HepG2 (cell line): ENCODE measurements around the gene BRAT1. TPM values are rescaled to one million over a fixed set of nuclear protein-coding genes. Genes with fewer than 3 reads are reported as not detected.

Experiments used
- ATAC-seq: fragments of 200-7000 bp; cut with Tn5 transposase; 3 replicates; pipeline ENCODE4 v1.9.1; 2020; ENCODE audit warnings: mild to moderate bottlenecking, moderate library complexity
- BruUV-seq: library from RNA; stranded (reverse); fragments of 400-500 nt; replicated peaks from 2 replicates; lab custom pipeline; 2021; lab: Mats Ljungman, UMichigan
- CTCF ChIA-PET: fragments of 300-600 bp; formaldehyde crosslinking; extraction: SDS; loops from one replicate; lab custom pipeline; 2021; ENCODE audit warnings: low total read pairs, inconsistent platforms, low intra/inter-chr PET ratio; lab: Yijun Ruan, JAX
- POLR2A ChIA-PET: fragments of 350-600 bp; sonication (Branson Sonifier 250); formaldehyde crosslinking; loops from one replicate; lab custom pipeline; 2020; ENCODE audit warnings: antibody characterized with exemption, inconsistent platforms; lab: Yijun Ruan, JAX
- DNase-seq: peaks from one replicate; pipeline ENCODE4 v3.0.0-alpha.2; 2015; ENCODE audit warnings: low spot score
- FAIRE-seq: peaks from 3 replicates; lab custom pipeline; 2011; peaks lifted over from hg19 to GRCh38; lab: Jason Lieb, UNC
- H2AFZ ChIP-seq: one replicate; pipeline ENCODE4 v1.6.1; 2011; ENCODE audit warnings: low read length, inconsistent platforms
- H3K27ac ChIP-seq: fragments of 300-600 bp; 3 replicates; pipeline ENCODE4 v1.8.0; 2011; ENCODE audit warnings: mixed run types, mild to moderate bottlenecking, mixed read lengths, low read length, inconsistent platforms; ENCODE audit not compliant: insufficient read depth; ENCODE audit errors: extremely low read length
- H3K27me3 ChIP-seq, 2 experiments: fragments of 200-600 bp in 1 of 2; 2 replicates in 1 of 2; 3 replicates in 1 of 2; pipeline versions ENCODE4 v1.6.0 to v1.8.0; 2011; ENCODE audit warnings: low read length in 2 of 2, mild to moderate bottlenecking in 2 of 2, moderate library complexity in 2 of 2, inconsistent platforms in 1 of 2; ENCODE audit not compliant: insufficient read depth in 2 of 2, control insufficient read depth in 1 of 2
- H3K36me3 ChIP-seq, 2 experiments: fragments of 200-600 bp in 1 of 2; replicated peaks in 1 of 2; 2 replicates in 1 of 2; 3 replicates in 1 of 2; pipeline versions ENCODE4 v1.5.1 to v1.8.0; 2011; ENCODE audit warnings: low read length in 2 of 2, inconsistent platforms in 1 of 2; ENCODE audit not compliant: insufficient read depth in 2 of 2, control insufficient read depth in 1 of 2
- H3K4me1 ChIP-seq: 2 replicates; pipeline ENCODE4 v1.5.1; 2012; ENCODE audit warnings: low read length, inconsistent platforms; ENCODE audit not compliant: insufficient read depth
- H3K4me2 ChIP-seq: 2 replicates; pipeline ENCODE4 v1.6.0; 2011; ENCODE audit warnings: low read depth, low read length, inconsistent platforms
- H3K4me3 ChIP-seq, 3 experiments: fragments of 200-600 bp in 1 of 3; sonication (generic), shearing (Covaris generic) in 1 of 3; replicated peaks in 1 of 3; 2 replicates each; pipeline ENCODE4 v1.5.1; 2011 to 2016; ENCODE audit warnings: low read length in 3 of 3, inconsistent platforms in 2 of 3, low read depth in 2 of 3, mild to moderate bottlenecking in 2 of 3, control low read depth in 1 of 3, mixed read lengths in 1 of 3; ENCODE audit not compliant: insufficient read depth in 1 of 3
- H3K79me2 ChIP-seq: one replicate; pipeline ENCODE4 v1.6.1; 2011; ENCODE audit warnings: low read length, inconsistent platforms; ENCODE audit not compliant: insufficient read depth
- H3K9ac ChIP-seq: 2 replicates; pipeline ENCODE4 v1.6.0; 2011; ENCODE audit warnings: mild to moderate bottlenecking, low read depth, low read length, inconsistent platforms; ENCODE audit not compliant: insufficient read depth
- H3K9me3 ChIP-seq: 2 replicates; pipeline ENCODE4 v1.5.1; 2012; ENCODE audit warnings: mild to moderate bottlenecking, low read length
- H4K20me1 ChIP-seq: 2 replicates; pipeline ENCODE4 v1.6.0; 2011; ENCODE audit warnings: inconsistent platforms, mild to moderate bottlenecking, low read length, moderate library complexity; ENCODE audit not compliant: insufficient read depth
- AGO2 ChIP-seq: fragments of 200-400 bp; formaldehyde crosslinking; optimal IDR thresholded peaks from 2 replicates; pipeline ENCODE3; 2017; ENCODE audit warnings: mild to moderate bottlenecking, low read depth, low read length, moderate library complexity
- ARNTL ChIP-seq: sonication (generic); formaldehyde crosslinking; IDR thresholded peaks from 2 replicates; pipeline ENCODE4 v1.4.0; 2020; ENCODE audit warnings: mild to moderate bottlenecking, missing genetic modification reagents
- KLF6 ChIP-seq: IDR thresholded peaks from 2 replicates; pipeline ENCODE4 v1.8.0; 2016; ENCODE audit warnings: missing biosample characterization, missing genetic modification reagents
- KMT2B ChIP-seq: IDR thresholded peaks from 2 replicates; pipeline ENCODE4 v1.6.1; 2016; ENCODE audit warnings: missing genetic modification reagents, missing compliant biosample characterization
- NAIF1 ChIP-seq: sonication (generic); formaldehyde crosslinking; IDR thresholded peaks from 2 replicates; pipeline ENCODE4 v1.5.0; 2020; ENCODE audit warnings: mild to moderate bottlenecking, missing genetic modification reagents, borderline replicate concordance
- NCOA1 ChIP-seq: sonication (generic); formaldehyde crosslinking; IDR thresholded peaks from 2 replicates; pipeline ENCODE4 v1.9.0; 2021; ENCODE audit warnings: missing genetic modification reagents
- NR2F2 ChIP-seq: IDR thresholded peaks from 2 replicates; pipeline ENCODE4 v1.6.1; 2012; ENCODE audit warnings: low read depth, inconsistent platforms, borderline replicate concordance
- ZBTB7A ChIP-seq: sonication (generic); formaldehyde crosslinking; IDR thresholded peaks from 2 replicates; pipeline ENCODE4 v1.8.0; 2022; ENCODE audit warnings: mild to moderate bottlenecking, missing genetic modification reagents
- ZEB1 ChIP-seq: IDR thresholded peaks from 2 replicates; pipeline ENCODE4 v1.6.1; 2012; ENCODE audit warnings: mild to moderate bottlenecking, low read depth, inconsistent platforms; ENCODE audit not compliant: insufficient replicate concordance
- ZNF10 ChIP-seq: sonication (generic); formaldehyde crosslinking; IDR thresholded peaks from 2 replicates; pipeline ENCODE4 v1.4.0; 2020; ENCODE audit warnings: mild to moderate bottlenecking, low read depth, missing genetic modification reagents, borderline replicate concordance
- ZNF737 ChIP-seq: sonication (generic); formaldehyde crosslinking; IDR thresholded peaks from 2 replicates; pipeline ENCODE4 v1.5.0; 2020; ENCODE audit warnings: missing genetic modification reagents, mild to moderate bottlenecking, borderline replicate concordance
- WGBS: methylation state at CpG from one replicate; pipeline ENCODE4 v1.1.6; 2017; ENCODE audit warnings: low lambda C conversion rate; 5-methylcytosine and 5-hydroxymethylcytosine counted together
- in situ Hi-C: cut with HindIII; loops from 2 replicates; pipeline ENCODE4 v1.10.0; 2017; ENCODE audit warnings: low pct_unique_long_range_greater_than_20kb; ENCODE audit not compliant: extremely low pct_ligation_motif_present
- intact Hi-C: fragments of 100-400 bp; cut with micrococcal nuclease; formaldehyde crosslinking; loops from one replicate; pipeline ENCODE4 v1.10.0; 2022; ENCODE audit not compliant: unreplicated experiment
- polyA plus RNA-seq, 8 experiments: library from polyadenylated mRNA; depleted of rRNA in 3 of 8; stranded (reverse) in 7 of 8; unstranded in 1 of 8; fragments of >200 nt; fragmentation: Illumina TruSeq in 4 of 8; extraction: Trizol in 4 of 8; gene quantifications; 2 replicates each; pipeline versions ENCODE4 v1.2.1 to v1.2.3, GENCODE V29; 2011 to 2016; ENCODE audit warnings: low read depth in 4 of 8, missing spikeins in 1 of 8, mixed read lengths in 1 of 8; ENCODE audit not compliant: insufficient read depth in 1 of 8
- total RNA-seq, 5 experiments: library from RNA; depleted of rRNA; stranded (reverse); fragments of >200 nt; fragmentation: Illumina TruSeq; extraction: Trizol; gene quantifications; 2 replicates each; pipeline ENCODE4 v1.2.3, GENCODE V29; 2016; ENCODE audit warnings: low read depth in 1 of 5
- TF ChIP-seq, protein P1 (sequence below): sonication (generic); formaldehyde crosslinking; IDR thresholded peaks from 2 replicates; pipeline ENCODE4; 2020; ENCODE audit warnings: missing genetic modification reagents, mild to moderate bottlenecking, borderline replicate concordance
- TF ChIP-seq, protein P2 (sequence below): sonication (generic); formaldehyde crosslinking; IDR thresholded peaks from 2 replicates; pipeline ENCODE4 v1.4.0; 2020; ENCODE audit warnings: missing genetic modification reagents
- TF ChIP-seq, protein P3 (sequence below): sonication (generic); IDR thresholded peaks from 2 replicates; pipeline ENCODE4 v1.6.1; 2016; ENCODE audit warnings: low read depth, borderline replicate concordance

BRAT1 gene
- total and polyA plus RNA-seq, 2 of the 13 experiments (the other 11 are each of a cell fraction or from before 2014, with no cell fraction given): 10.2 to 20.3 TPM

DNA sequence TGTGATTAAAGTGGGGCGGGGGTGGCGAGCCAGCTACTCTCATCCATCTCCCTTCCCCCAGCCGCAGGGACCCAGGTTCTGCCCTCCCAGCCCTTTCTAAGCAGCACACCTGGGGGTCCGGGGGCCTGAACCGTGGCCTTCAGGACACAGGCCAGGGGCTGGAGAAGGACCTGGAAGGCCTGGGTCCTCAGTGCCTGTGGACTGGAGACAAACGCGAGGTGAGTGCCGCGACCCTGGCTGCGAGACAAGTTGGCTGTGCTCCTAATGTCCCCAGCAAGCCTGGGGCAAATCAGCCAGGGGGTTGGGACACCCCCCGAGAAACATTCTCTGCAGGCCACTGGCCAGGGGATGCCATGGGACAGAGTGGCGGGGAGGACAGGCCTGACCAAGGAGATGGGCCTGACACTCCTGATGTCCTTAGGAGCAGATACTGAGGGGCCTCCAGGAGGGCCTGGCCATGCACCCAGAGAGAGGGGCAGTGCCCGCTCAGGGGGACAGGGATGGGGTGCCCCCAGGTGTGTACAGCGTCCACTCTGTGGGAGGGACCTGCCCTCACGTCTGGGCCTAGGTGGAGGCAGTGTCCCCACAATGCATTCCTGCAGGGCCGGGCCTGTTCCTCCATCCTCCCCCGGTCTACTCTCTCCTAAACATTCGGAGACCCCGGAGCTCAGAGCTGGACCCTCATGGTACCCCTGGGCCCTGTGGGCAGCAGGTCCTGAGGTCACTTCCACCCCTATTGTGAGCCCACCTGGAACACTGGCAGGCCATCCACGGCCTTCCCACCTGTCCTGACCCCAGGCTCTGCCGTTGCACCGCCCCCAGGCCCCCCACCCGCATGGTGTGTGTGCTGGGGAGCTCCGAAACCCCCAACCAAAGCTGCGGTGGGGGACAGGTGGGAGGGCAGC is 13.1 kb downstream of the BRAT1 start:
- H4K20me1 ChIP-seq: no peaks in the 10 kb centered on the region
- TF ChIP-seq, protein P1, sequence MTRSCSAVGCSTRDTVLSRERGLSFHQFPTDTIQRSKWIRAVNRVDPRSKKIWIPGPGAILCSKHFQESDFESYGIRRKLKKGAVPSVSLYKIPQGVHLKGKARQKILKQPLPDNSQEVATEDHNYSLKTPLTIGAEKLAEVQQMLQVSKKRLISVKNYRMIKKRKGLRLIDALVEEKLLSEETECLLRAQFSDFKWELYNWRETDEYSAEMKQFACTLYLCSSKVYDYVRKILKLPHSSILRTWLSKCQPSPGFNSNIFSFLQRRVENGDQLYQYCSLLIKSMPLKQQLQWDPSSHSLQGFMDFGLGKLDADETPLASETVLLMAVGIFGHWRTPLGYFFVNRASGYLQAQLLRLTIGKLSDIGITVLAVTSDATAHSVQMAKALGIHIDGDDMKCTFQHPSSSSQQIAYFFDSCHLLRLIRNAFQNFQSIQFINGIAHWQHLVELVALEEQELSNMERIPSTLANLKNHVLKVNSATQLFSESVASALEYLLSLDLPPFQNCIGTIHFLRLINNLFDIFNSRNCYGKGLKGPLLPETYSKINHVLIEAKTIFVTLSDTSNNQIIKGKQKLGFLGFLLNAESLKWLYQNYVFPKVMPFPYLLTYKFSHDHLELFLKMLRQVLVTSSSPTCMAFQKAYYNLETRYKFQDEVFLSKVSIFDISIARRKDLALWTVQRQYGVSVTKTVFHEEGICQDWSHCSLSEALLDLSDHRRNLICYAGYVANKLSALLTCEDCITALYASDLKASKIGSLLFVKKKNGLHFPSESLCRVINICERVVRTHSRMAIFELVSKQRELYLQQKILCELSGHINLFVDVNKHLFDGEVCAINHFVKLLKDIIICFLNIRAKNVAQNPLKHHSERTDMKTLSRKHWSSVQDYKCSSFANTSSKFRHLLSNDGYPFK (CRISPR knock-in tag): no peak
- no peak for TF ChIP-seq ARNTL
- no peak for TF ChIP-seq NR2F2
- TF ChIP-seq ZBTB7A (CRISPR knock-in tag): no peak
- no peak for TF ChIP-seq KLF6 (CRISPR knock-in tag)
- TF ChIP-seq ZNF10: no peak
- TF ChIP-seq NCOA1 (CRISPR knock-in tag): no peak
- no peak for TF ChIP-seq ZNF737
- TF ChIP-seq, protein P2, sequence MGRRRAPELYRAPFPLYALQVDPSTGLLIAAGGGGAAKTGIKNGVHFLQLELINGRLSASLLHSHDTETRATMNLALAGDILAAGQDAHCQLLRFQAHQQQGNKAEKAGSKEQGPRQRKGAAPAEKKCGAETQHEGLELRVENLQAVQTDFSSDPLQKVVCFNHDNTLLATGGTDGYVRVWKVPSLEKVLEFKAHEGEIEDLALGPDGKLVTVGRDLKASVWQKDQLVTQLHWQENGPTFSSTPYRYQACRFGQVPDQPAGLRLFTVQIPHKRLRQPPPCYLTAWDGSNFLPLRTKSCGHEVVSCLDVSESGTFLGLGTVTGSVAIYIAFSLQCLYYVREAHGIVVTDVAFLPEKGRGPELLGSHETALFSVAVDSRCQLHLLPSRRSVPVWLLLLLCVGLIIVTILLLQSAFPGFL (CRISPR knock-in tag): no peak
- no peak for TF ChIP-seq ZEB1
- TF ChIP-seq, protein P3, sequence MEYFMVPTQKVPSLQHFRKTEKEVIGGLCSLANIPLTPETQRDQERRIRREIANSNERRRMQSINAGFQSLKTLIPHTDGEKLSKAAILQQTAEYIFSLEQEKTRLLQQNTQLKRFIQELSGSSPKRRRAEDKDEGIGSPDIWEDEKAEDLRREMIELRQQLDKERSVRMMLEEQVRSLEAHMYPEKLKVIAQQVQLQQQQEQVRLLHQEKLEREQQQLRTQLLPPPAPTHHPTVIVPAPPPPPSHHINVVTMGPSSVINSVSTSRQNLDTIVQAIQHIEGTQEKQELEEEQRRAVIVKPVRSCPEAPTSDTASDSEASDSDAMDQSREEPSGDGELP: no peak
- TF ChIP-seq AGO2: no peak
- TF ChIP-seq NAIF1 (CRISPR knock-in tag): no peak
- TF ChIP-seq KMT2B (CRISPR knock-in tag): no peak
- H3K27me3 ChIP-seq: no peaks in the 10 kb centered on the region
- H3K4me2 ChIP-seq: no peak overlapping the region
- POLR2A ChIA-PET: no interaction called here
- H3K9ac ChIP-seq: no peak overlapping the region
- WGBS: 97% methylated on average over 17 of the region's 25 CpGs
- H2AFZ ChIP-seq: no peak overlapping the region
- ATAC-seq: no peak
- in situ Hi-C loops: no loop called here
- no peak for DNase-seq
- CTCF ChIA-PET: no interaction called here
- no peak overlapping the region for H3K27ac ChIP-seq
- H3K79me2 ChIP-seq: no peaks in the 10 kb centered on the region
- H3K9me3 ChIP-seq: no peaks in the 10 kb centered on the region
- intact Hi-C loops: no loop called here
- no peak overlapping the region for H3K4me3 ChIP-seq
- FAIRE-seq: no peak
- H3K36me3 ChIP-seq: peaks cover 19 to 37% of the 10 kb centered on the region in 2 experiments; a peak in 4 of 5 replicates
- H3K4me1 ChIP-seq: no peaks in the 10 kb centered on the region
- no TSS peak for BruUV-seq
